Activated CD4-positive, alpha-beta T cell treated with anti-CD3 and anti-CD28 coated beads, Interleukin-2, Interleukin-4, amounts not matched to agents 100 ng/mL and 50 ng/mL, durations not matched to agents 16 hours and 8 hours (primary cell): ENCODE results near the gene OBSCN.

Source experiments
- DNase-seq: peaks from one replicate; pipeline ENCODE4 v3.0.0-alpha.2; 2020; ENCODE audit warnings: low spot score

The OBSCN gene

DNA sequence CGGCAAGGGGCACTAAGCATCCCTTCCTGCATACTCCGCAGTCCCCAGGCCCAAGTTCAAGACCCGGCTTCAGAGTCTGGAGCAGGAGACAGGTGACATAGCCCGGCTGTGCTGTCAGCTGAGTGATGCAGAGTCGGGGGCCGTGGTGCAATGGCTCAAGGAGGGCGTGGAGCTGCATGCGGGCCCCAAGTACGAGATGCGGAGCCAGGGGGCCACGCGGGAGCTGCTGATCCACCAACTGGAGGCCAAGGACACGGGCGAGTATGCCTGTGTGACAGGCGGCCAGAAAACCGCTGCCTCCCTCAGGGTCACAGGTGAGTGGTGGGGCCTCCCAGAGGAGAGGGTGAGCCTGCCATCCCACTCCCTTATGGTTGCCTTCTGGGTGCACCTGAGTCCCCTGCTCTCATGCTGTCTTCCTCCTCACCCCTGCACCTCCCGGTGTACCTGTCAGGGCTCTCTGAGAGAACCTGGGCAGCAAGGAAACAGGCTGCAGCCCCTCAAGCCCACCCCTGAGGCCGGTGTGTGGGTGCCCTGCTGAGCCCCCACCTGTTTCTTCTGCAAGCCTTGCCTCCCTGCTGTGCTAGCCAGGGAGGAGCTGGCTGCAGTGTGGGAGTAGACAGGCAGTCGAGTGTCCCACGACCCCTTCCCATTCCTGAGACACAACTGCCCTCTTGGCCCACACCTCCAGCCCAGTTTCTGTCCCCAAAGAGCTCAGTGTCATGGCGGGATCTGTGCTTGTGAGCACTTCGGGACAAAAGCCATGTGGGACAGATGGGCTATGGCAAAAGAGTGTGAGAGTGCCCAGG lies 99.6 kb downstream of the OBSCN start:
- DNase-seq = no peak

DNA sequence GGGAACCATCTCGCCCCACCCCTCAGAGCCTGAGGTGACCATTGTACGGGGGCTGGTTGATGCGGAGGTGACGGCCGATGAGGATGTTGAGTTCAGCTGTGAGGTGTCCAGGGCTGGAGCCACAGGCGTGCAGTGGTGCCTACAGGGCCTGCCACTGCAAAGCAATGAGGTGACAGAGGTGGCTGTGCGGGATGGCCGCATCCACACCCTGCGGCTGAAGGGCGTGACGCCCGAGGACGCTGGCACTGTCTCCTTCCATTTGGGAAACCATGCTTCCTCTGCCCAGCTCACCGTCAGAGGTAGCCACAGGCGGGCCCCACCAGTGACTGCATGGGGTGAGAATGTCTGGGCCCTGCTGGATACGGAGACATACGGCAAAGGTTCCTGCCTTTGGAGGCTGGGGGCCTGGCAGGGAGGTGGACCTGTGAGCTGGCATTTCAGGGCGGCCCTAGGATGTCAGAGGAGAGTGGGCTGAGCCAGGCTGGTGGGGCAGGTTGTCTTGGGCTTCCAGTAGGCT lies 100.3 kb downstream of the OBSCN start:
- DNase-seq = no peak

DNA sequence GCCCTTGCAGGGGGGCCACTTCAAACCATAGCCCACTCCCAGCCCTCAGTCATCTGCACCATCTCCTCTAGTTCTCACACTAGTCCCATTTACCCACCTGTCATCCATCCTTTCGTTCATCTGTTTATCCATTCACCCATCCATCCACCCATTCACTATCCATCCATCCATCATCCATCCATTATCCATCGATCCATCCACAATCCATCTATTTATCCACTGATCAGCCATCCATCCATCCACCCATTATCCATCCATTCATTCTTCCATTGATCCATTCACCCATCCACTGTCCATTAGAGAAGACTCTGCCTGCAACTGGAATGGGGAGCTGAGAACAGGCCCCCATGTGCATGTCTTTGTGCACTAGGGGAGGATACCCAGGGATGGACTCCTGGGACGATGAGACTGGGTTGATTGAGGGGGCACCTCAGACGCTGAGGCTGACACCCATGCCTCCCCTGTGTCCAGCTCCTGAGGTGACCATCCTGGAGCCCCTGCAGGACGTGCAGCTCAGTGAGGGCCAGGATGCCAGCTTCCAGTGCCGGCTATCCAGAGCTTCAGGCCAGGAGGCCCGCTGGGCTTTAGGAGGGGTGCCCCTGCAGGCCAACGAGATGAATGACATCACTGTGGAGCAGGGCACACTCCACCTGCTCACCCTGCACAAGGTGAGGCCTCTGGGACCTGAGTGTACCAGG lies 100.9 kb downstream of the OBSCN start:
- no peak for DNase-seq

DNA sequence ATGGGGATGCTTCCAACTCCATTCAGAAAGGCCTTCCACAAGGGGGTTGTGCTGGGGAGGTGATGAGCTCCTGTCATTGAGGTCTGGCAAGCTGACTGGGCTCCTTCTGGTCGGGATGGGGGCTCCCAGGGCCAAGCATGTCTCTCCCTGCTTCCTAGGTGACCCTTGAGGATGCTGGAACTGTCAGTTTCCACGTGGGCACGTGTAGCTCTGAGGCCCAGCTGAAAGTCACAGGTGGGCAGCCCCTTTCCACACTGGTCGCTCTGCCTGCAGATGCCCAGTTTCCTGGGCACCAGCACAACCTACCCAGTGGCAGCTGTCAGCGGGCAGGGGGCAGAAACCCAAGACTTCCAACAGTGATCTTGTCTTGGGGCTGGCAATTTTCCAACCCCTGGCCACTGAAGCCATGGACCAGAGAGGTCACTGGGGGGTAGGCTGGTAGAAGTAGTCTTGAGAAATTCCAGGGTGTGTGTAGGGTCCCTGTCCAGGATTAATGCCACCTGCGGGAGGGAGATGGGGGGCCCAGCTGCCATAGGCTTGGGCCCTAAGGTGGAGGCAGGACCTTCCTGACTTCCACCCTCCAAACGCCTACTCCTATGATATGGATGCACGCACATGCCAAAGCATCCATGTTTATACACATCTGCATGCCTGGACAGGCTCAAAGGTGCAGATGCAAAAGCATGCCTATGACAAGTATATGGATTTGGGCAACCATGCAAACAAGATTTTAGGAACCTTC lies 101.7 kb downstream of the OBSCN start:
- no peak for DNase-seq

DNA sequence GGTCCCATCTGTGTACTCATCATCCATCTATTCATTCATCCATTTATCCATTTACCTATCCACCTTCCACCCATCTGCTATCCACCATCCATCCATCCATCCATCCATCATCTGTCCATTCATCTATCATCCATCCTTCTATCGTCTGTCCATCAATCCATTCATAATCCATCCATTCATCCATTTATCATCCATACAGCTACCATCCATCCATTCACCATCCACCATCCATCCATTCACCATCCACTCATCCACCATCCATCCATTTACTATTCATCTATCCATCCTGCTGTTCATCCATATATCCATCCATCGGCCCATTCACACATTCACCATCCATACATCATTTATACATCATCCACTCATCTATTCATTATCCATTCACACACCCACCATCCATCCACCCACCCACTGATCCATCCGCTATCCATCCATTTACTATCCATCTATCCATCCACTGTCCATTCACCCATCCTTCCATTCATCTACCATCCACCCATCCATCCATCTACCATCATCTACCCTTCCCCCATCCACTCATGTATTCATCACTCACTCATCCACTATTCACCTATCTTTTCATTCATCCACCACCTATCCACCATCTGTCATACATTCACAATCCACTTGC lies 102.4 kb downstream of the OBSCN start:
- no peak for DNase-seq

DNA sequence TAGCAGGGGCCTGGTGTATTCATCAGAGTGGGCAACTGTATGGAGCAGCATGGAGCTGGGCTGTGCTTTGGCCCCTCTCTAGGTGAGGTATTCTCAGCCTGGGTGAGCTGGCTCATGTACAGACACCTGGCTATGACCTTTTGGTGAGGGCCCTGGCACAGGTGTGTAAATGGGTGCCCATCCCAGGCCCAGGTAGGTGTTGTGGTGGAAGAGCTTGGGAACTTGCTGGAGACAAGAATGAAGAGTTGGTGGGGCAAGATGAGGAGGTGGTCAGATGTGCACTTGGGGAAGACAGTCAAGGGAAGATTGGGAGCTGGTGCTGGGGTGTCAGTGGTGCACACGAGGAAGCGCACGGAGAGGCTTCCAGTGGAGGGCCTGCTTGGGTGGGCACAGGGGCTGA lies 103.2 kb downstream of the OBSCN start:
- DNase-seq = no peak

DNA sequence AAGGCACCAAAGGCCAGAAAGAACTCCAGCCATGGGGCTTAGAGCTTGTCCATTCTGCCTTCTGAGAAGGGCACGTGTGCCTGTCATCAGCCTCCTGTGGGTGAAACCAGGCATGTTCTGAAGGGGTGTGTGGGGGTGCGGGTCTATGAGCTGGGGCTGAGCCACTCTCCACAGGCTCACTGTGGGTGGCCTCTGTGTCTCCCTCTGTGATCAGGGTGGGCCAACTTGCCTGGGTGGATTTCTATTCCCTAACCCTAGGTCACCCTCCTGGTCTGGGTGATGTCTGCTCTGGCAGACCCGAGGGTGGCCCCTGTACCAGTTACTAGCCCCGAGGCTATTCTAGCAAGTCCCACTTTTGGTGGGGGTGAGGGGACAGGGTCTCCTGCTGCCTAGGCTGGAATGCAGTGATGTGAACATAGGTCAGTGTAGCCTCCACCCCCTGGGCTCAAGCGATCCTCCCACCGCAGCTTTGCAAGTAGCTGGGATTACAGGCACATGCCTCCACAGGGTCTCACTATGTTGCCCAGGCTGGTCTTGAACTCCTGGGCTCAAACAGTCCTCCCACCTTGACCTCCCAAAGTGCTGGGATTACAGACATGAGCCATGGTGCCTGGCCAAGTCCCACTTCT lies 104.4 kb downstream of the OBSCN start:
- DNase-seq = no peak

DNA sequence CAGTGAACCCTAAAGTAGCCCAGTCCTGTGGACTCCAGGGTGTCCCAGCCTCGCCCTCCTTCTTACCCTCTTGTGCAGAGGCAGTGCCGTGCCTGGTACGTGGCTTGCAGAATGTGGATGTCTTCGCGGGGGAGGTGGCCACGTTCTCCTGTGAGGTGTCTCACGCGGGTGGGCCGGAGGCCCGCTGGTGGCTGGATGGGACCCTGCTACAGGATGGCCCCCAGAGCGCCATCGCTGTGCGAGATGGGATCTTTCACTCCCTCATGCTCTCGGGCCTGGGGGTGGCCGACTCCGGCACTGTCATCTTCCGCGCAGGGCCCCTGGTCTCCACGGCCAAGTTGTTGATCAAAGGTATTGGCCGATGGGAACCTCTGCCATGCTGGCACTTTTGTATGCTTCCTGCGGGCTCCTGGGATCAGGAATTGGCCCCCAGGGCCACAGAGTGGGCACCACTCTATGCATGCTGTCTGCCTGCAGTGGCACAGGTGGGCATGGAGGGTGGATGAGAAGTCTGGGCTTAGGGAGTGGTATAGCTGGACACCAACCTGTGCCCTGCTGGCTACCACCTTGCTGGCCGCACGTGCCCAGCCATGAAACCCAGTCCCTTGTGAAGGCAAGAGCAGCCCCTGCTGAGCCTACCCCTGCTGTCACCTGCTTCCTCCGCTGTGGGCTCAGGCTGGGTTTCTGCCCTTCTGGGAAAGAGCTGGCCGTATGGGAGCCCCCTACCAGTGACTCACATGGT lies 105.9 kb downstream of the OBSCN start:
- DNase-seq = no peak

DNA sequence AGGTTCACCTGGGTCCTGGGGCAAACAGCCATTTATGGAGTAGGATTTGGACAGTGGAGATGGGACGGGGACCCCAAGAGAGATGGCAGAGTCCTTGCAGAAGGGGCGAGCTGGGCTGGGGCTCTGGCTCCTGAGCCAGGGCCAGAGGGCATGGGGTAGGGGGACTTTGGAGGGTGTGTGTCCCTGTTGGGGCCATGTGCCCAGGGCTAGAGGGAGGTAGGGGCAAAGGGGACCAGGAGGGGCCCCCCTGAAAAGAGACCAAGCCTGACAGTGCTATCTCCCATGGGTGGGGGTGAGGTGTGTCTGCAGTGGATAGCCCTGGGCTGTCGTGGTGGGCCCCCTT lies 106.4 kb downstream of the OBSCN start:
- DNase-seq = no peak

DNA sequence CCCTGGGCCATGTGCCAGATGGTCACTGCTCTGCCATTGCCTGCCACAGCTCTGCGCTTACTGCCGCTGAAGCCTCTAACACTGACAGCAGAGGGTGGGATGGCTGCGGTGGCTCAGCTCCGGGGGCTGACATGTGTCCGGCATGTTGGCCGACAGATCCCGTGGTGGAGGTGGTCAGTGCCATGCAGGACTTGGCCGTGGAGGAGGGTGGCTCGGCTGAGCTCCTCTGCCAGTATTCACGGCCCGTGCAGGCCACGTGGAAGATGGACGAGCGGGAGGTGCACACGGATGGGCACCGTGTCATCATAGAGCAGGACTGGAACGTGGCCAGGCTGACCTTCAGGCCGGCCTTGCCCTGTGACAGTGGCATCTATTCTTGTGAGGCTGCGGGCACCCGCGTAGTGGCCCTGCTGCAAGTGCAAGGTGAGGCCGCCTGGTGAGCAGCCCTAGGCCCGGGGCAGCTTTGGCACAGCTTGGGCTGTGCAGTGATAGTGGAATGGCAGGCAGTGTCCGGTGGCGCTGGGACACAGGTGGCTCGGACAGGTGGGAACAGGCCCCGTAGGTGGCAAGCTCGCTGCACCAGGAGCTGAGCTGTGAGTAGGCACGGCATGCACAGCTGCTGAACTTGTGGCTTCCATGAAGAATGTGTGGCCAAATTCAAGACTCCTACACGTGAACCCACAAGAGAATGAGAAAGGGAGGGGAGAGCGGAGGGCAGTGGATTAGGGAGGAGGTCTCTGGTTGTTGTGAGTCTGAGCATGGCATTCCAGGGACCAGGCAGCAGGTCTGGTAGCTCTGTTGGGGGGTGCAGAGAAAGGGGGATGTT lies 107.0 kb downstream of the OBSCN start:
- no peak for DNase-seq

DNA sequence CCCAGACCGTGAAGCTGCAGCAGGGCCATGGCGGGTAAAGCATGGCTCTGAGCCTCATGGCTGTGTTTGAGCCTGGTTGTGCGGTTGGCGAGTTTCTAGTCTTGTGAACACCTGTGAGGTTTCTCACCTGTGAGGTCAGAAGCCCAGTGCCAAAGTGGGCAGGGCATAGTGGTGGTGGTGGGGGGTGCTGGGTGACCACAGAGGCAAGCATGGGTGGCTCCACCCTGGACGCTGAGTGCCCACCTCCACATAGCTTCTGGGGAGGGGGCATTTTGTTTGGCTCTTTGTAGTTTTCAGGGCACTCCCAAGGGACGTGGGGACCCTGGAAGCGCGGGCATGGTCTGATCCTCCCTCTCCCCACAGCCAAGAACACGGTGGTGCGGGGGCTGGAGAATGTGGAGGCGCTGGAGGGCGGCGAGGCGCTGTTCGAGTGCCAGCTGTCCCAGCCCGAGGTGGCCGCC lies 107.7 kb downstream of the OBSCN start:
- DNase-seq = no peak

DNA sequence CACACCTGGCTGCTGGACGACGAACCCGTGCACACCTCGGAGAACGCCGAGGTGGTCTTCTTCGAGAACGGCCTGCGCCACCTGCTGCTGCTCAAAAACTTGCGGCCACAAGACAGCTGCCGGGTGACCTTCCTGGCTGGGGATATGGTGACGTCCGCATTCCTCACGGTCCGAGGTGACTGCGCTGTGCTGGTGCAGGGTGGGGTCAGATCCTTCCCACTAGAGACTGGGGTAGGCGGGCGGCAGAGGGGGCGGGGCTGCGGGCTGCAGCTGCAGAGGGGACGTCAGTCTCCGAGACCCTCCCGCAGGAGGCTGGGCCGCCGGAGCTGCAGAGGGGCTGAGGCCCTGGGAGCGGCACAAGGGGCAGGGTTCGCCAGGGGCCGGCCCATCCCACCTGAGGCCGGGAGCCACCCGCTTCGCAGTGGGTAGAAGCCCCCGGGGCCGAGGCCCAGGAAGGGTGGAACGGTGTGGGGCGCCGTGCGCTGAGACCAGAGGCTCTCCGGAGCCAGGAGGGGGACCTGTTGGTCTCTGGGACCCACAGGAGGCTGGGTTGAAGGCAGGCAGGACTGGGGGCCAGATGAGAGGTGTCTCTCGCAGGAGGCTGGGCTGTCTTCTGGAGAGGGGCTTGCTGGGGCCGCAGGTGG lies 108.2 kb downstream of the OBSCN start:
- DNase-seq = no peak

DNA sequence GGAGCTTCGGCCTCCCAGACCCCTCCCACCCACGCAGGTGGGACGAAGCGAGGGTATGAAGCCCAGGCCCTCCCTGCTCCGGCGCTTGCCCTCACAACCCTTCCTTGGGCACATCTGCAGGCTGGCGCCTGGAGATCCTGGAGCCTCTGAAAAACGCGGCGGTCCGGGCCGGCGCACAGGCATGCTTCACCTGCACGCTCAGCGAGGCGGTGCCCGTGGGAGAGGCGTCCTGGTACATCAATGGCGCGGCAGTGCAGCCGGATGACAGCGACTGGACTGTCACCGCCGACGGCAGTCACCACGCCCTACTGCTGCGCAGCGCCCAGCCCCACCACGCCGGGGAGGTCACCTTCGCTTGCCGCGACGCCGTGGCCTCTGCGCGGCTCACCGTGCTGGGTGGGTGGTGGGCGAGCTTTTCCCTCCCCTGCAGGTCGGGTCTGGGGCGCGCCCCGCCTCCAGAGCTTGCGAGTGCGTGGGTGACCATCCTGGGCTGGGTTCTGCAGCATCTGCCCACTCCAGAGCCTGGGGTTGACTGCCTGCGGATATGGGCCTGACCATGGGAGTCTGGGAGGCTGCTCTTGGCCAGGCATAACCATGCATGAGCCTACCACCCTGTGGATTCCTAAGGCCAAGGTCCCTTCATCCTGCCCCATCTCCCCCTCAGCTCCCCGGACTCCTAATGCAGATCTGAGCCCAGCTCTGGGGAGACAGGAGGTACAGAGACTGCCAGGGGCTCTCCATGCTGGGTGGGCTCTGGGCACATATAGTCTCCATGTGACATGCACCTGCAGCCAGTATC lies 108.9 kb downstream of the OBSCN start:
- no peak for DNase-seq

DNA sequence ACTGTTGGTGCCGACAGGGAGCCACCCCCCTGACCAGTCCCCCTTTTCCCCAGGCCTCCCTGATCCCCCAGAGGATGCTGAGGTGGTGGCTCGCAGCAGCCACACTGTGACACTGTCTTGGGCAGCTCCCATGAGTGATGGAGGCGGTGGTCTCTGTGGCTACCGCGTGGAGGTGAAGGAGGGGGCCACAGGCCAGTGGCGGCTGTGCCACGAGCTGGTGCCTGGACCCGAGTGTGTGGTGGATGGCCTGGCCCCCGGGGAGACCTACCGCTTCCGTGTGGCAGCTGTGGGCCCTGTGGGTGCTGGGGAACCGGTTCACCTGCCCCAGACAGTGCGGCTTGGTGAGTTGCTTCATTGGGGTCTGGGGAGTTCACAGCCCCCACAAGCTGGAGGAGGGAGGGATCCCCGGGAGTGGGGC lies 109.6 kb downstream of the OBSCN start:
- DNase-seq = no peak

DNA sequence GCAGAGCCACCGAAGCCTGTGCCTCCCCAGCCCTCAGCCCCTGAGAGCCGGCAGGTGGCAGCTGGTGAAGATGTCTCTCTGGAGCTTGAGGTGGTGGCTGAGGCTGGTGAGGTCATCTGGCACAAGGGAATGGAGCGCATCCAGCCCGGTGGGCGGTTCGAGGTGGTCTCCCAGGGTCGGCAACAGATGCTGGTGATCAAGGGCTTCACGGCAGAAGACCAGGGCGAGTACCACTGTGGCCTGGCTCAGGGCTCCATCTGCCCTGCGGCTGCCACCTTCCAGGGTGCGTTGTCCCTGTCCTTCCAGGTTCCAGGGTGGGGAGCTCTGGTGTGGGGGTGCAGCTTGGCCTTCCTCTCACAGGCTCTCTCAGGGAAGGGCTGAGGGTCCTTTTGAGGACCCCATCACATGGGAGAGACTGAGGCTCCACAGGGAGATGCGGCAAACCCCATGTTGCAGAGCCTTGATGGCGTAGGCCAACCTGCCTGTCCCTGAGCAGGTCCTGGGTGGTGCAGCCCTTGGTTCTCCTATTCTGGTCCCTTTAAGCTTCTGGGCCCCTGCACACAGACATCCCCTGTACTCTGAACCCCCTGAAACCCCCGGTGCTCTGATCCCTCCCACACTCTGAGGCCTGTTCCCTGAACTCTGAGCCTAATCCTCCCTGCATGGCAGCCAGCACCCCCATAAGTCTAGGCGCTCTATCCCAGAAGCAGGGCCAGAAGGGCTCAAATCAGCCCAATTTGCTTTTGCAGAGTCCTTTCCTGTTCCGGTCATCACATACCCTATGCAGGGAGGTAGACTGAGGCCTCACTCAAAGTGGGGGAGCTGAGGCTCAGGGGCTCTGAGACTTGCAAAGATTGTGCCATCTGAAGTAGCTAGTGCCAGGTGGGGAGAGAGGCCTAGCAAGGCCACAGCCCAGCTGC lies 110.3 kb downstream of the OBSCN start:
- DNase-seq = no peak

DNA sequence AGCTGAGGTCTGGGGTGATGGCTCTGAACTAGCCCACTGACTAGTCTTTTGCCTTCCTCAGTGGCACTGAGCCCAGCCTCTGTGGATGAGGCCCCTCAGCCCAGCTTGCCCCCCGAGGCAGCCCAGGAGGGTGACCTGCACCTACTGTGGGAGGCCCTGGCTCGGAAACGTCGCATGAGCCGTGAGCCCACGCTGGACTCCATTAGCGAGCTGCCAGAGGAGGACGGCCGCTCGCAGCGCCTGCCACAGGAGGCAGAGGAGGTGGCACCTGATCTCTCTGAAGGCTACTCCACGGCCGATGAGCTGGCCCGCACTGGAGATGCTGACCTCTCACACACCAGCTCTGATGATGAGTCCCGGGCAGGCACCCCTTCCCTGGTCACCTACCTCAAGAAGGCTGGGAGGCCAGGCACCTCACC lies 111.0 kb downstream of the OBSCN start:
- DNase-seq = no peak

DNA sequence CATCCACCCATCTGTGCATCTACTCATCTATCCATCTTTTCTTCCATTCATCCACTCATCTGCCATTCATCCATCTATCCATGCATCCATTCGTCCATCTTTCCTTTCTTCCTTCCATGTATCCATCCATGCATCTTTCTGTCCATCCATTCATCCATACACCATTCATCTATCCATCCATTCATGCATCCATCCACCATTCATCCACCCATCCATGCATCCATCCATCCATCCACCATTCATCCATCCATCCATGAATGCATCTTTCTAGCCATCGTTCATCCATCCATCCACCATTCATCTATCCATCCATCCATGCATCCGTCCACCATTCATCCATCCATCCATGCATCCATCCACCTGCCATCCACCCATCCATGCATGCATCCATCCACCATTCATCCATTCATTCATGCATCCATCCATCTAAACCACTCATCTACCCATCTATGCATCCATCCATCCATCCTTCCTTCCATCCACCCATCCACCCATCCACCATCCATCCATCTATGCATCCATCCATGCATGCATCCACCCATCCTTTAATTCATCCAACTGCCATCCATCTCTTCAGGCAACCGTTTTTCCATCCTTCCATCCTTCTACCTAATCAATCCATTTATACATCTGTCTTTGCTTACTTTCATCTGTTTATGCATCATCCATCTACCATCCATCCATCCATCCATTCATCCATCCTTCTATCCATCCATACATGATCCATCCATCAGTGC lies 111.7 kb downstream of the OBSCN start:
- no peak for DNase-seq
